GM18867 (cell line): ENCODE results near the gene ZBTB47.
A peak's percentile ranks its signal among the peaks of the same experiment; 100 is the strongest.

Experiments used
- ATAC-seq: cut with Tn5 transposase; IDR thresholded peaks from one replicate; pipeline ENCODE4 v1.9.1; 2021; ENCODE audit warnings: mild to moderate bottlenecking, moderate library complexity; ENCODE audit not compliant: unreplicated experiment

The ZBTB47 gene

GRCh38 chr3:42653560-42654330 lies at the start of gene ZBTB47:
TSS of gene ZBTB47 (plus strand) at chr3:42653697. CDS start at chr3:42658356, 4,659 bp downstream.
- ATAC-seq: peak; percentile 7

- no peak for ATAC-seq
Measured at GRCh38 chr3:42605546-42606173, 47.8 kb upstream of the ZBTB47 start.

GRCh38 chr3:42608581-42608980 lies 44.9 kb upstream of the ZBTB47 start:
- ATAC-seq: no peak

- ATAC-seq: no peak
Measured at GRCh38 chr3:42610976-42611375, 42.5 kb upstream of the ZBTB47 start.

- ATAC-seq: no peak
Measured at GRCh38 chr3:42612217-42612616, 41.3 kb upstream of the ZBTB47 start.

- peak; percentile 50 for ATAC-seq
Measured at GRCh38 chr3:42612928-42613327, 40.6 kb upstream of the ZBTB47 start.

GRCh38 chr3:42613462-42613861 lies 40.0 kb upstream of the ZBTB47 start:
- ATAC-seq: no peak

- no peak for ATAC-seq
Measured at GRCh38 chr3:42631620-42632019, 21.9 kb upstream of the ZBTB47 start.

GRCh38 chr3:42632146-42632545 lies 21.4 kb upstream of the ZBTB47 start:
- no peak for ATAC-seq

- no peak for ATAC-seq
Measured at GRCh38 chr3:42633544-42633943, 20.0 kb upstream of the ZBTB47 start.

- no peak for ATAC-seq
Measured at GRCh38 chr3:42635111-42635510, 18.4 kb upstream of the ZBTB47 start.

- no peak for ATAC-seq
Measured at GRCh38 chr3:42637001-42637400, 16.5 kb upstream of the ZBTB47 start.

- ATAC-seq: peak; percentile 64
Measured at GRCh38 chr3:42638339-42638842, 15.1 kb upstream of the ZBTB47 start.

- ATAC-seq: no peak
Measured at GRCh38 chr3:42639192-42639591, 14.3 kb upstream of the ZBTB47 start.

- ATAC-seq: no peak
Measured at GRCh38 chr3:42640129-42640528, 13.4 kb upstream of the ZBTB47 start.

- ATAC-seq: no peak
Measured at GRCh38 chr3:42640771-42641370, 12.6 kb upstream of the ZBTB47 start.

- ATAC-seq: no peak
Measured at GRCh38 chr3:42647821-42648459, 5.6 kb upstream of the ZBTB47 start.

- no peak for ATAC-seq
Measured at GRCh38 chr3:42649006-42649405, 4.5 kb upstream of the ZBTB47 start.

- ATAC-seq: no peak
Measured at GRCh38 chr3:42649783-42650182, 3.7 kb upstream of the ZBTB47 start.

- no peak for ATAC-seq
Measured at GRCh38 chr3:42651248-42652091, 2.0 kb upstream of the ZBTB47 start.

- no peak for ATAC-seq
Measured at GRCh38 chr3:42652251-42652610, 1.3 kb upstream of the ZBTB47 start.
